Peyer's patch (tissue), 4 donors: ENCODE measurements around the gene MICAL3. TPM values are rescaled to one million over a fixed set of nuclear protein-coding genes. Genes with fewer than 3 reads are reported as not detected.
A peak's percentile ranks its signal among the peaks of the same experiment; 100 is the strongest.

Source experiments
- DNase-seq, 3 donors: peaks; one replicate each; pipeline ENCODE4 v3.0.0-alpha.2; 2017 to 2019
- H3K27ac ChIP-seq, 4 donors: fragments of 200-600 bp; sonication (generic); one replicate each; pipeline ENCODE4 v1.5.1; 2016 to 2019
- H3K27me3 ChIP-seq, 2 donors: fragments of 200-600 bp; sonication (generic); one replicate each; pipeline ENCODE4 v1.5.1; 2019
- H3K36me3 ChIP-seq, 3 donors: fragments of 200-600 bp; sonication (generic); one replicate each; pipeline ENCODE4 v1.5.1; 2016 to 2019
- H3K4me1 ChIP-seq, 4 donors: fragments of 200-600 bp; sonication (generic); one replicate each; pipeline ENCODE4 v1.5.1; 2016 to 2019
- H3K4me3 ChIP-seq, 4 donors: fragments of 200-600 bp; sonication (generic); 1 replicate in 3 of 4; 2 replicates in 1 of 4; pipeline ENCODE4 v1.5.1; 2016 to 2019; ENCODE audit warnings: mild to moderate bottlenecking in 1 of 4
- H3K9me3 ChIP-seq, 4 donors: fragments of 200-600 bp; sonication (generic); one replicate each; pipeline ENCODE4 v1.5.1; 2016 to 2019; ENCODE audit warnings: mild to moderate bottlenecking in 1 of 4
- CTCF ChIP-seq, 6 experiments: fragments of 450-650 bp in 4 of 6; fragments of 200-600 bp in 2 of 6; sonication (generic) in 1 of 6; IDR thresholded peaks; one replicate each; pipeline ENCODE4 v1.5.1; 2017 to 2019; ENCODE audit warnings: antibody characterized with exemption in 6 of 6, mild to moderate bottlenecking in 3 of 6, moderate library complexity in 1 of 6
- POLR2A ChIP-seq, 2 donors: fragments of 450-650 bp; IDR thresholded peaks; one replicate each; pipeline ENCODE4 v1.5.1; 2017; ENCODE audit warnings: antibody characterized with exemption in 2 of 2, mild to moderate bottlenecking in 2 of 2, moderate library complexity in 2 of 2
- total RNA-seq, 4 donors: library from RNA; depleted of rRNA; stranded (reverse); fragments of >200 nt; gene quantifications; one replicate each; pipeline ENCODE4 v1.1.0, GENCODE V29; 2016

The MICAL3 gene
- total RNA-seq, 4 donors from 2014 or later = 68.5 to 99.1 (median 88.7) TPM

- H3K27ac ChIP-seq = no peak overlapping the region
- H3K4me3 ChIP-seq = no peak overlapping the region
- H3K36me3 ChIP-seq = no peaks in the 10 kb centered on the region
- peaks cover 0 to 31% (median 7%) of the 10 kb centered on the region in 4 donors for H3K4me1 ChIP-seq
- no peak for TF ChIP-seq POLR2A (IDR thresholded peaks at IDR 0.05)
- no peak for TF ChIP-seq CTCF (IDR thresholded peaks at IDR 0.05)
- H3K27me3 ChIP-seq = no peaks in the 10 kb centered on the region
- DNase-seq = peak in 1 of 3 donors; percentile 34
- H3K9me3 ChIP-seq = no peaks in the 10 kb centered on the region
Measured at GRCh38 chr22:17922925-17923903, 101.1 kb downstream of the MICAL3 start.

GRCh38 chr22:17921871-17922821, 102.2 kb downstream of the MICAL3 start:
- H3K36me3 ChIP-seq = no peaks in the 10 kb centered on the region
- no peak overlapping the region for H3K4me3 ChIP-seq
- TF ChIP-seq CTCF (IDR thresholded peaks at IDR 0.05) (no peak), POLR2A (IDR thresholded peaks at IDR 0.05) (no peak)
- no peaks in the 10 kb centered on the region for H3K27me3 ChIP-seq
- peak in 1 of 3 donors; percentile 42 for DNase-seq
- peaks cover 3 to 26% (median 11%) of the 10 kb centered on the region in 4 donors for H3K4me1 ChIP-seq
- no peak overlapping the region for H3K27ac ChIP-seq
- no peaks in the 10 kb centered on the region for H3K9me3 ChIP-seq

GRCh38 chr22:17920992-17921650, 103.2 kb downstream of the MICAL3 start:
- no peak for DNase-seq
- TF ChIP-seq POLR2A (IDR thresholded peaks at IDR 0.05) = no peak
- Histone ChIP-seq H3K27ac (no peak overlapping the region), H3K27me3 (no peaks in the 10 kb centered on the region), H3K4me1 (peaks cover 3 to 26% (median 11%) of the 10 kb centered on the region in 4 donors), H3K36me3 (no peaks in the 10 kb centered on the region), H3K4me3 (no peak overlapping the region), H3K9me3 (no peaks in the 10 kb centered on the region)

- no peak for TF ChIP-seq POLR2A (IDR thresholded peaks at IDR 0.05)
- peak in 2 of 6 experiments; percentile 3 to 24 for TF ChIP-seq CTCF (IDR thresholded peaks at IDR 0.05)
- peak overlapping the region in 1 of 4 donors; percentile 36 for H3K4me3 ChIP-seq
- no peaks in the 10 kb centered on the region for H3K27me3 ChIP-seq
- no peaks in the 10 kb centered on the region for H3K9me3 ChIP-seq
- peak overlapping the region in 1 of 4 donors; percentile 38 for H3K27ac ChIP-seq
- no peaks in the 10 kb centered on the region for H3K36me3 ChIP-seq
- H3K4me1 ChIP-seq = peaks cover 3 to 26% (median 11%) of the 10 kb centered on the region in 4 donors
- DNase-seq = peak in 2 of 3 donors; percentile 68 to 70
Measured at GRCh38 chr22:17920145-17920605, 104.2 kb downstream of the MICAL3 start.

- TF ChIP-seq POLR2A (IDR thresholded peaks at IDR 0.05) (no peak), CTCF (IDR thresholded peaks at IDR 0.05) (no peak)
- H3K4me3 ChIP-seq = no peak overlapping the region
- peaks cover 3 to 26% (median 11%) of the 10 kb centered on the region in 4 donors for H3K4me1 ChIP-seq
- no peaks in the 10 kb centered on the region for H3K27me3 ChIP-seq
- DNase-seq = peak in 1 of 3 donors; percentile 43
- no peaks in the 10 kb centered on the region for H3K36me3 ChIP-seq
- H3K27ac ChIP-seq = peak overlapping the region in 1 of 4 donors; percentile 38
- H3K9me3 ChIP-seq = no peaks in the 10 kb centered on the region
Measured at GRCh38 chr22:17919276-17920144, 104.9 kb downstream of the MICAL3 start.
